KG1 (cell line): ENCODE measurements around the gene SPARCL1.
"Not testable (repeated sequence)": the region's sequence is repeated elsewhere in the genome, so short reads cannot be mapped to it uniquely, and the experiment has no call there.

Experiments used
- DNase-seq: peaks from one replicate; lab custom pipeline; 2025; lab: John Stamatoyannopoulos, UW

SPARCL1 gene

DNA sequence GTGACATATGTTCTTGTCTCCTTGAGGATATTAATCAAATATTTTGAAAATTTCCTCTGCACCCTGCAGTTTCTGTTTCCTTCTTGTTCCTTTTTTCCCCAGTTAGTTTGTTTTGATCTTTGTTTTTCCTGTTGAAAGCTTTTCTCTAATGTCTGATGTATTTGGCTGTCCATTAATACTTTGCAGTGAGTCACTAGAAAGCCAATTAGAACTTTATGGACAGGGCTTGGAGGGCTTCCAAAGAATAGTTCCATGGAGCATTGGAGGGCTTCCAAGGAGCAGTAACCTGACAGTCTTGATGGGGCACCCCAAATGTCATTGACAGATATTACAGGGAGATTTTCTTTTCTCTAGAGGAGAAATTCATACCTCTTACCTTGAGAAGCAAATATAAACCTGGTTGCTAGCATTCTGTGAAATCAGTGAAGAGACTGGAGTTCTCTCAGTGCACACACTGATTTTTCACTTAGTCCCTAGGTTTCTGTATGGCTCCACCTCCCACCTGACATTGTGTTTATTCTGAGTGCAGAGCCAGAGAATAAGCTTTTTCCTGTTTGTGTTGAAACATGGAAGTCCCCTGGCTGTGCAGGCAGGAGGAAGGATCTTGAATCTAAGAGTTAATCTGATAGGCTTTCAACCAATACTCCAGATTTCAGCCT, 26.5 kb downstream of the SPARCL1 start:
- no peak for DNase-seq

DNA sequence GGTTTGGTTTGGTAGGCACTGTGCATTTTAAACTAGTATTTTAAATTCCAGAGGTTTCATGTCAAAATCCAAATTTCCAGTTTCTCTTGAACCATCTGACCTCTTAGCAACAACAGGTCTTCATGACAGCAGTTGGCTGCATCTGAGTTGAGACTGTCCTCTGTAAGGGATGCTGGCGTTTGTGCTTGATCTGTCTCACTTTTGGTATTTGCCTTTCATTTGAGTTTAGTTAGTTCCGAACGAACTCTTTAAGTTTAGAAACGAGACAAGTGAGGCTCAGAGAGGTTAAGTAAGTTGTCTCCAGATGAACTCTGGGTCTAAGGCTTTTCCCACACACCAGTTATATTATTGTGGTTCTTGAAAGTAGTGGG, 29.1 kb downstream of the SPARCL1 start:
- DNase-seq = no peak

DNA sequence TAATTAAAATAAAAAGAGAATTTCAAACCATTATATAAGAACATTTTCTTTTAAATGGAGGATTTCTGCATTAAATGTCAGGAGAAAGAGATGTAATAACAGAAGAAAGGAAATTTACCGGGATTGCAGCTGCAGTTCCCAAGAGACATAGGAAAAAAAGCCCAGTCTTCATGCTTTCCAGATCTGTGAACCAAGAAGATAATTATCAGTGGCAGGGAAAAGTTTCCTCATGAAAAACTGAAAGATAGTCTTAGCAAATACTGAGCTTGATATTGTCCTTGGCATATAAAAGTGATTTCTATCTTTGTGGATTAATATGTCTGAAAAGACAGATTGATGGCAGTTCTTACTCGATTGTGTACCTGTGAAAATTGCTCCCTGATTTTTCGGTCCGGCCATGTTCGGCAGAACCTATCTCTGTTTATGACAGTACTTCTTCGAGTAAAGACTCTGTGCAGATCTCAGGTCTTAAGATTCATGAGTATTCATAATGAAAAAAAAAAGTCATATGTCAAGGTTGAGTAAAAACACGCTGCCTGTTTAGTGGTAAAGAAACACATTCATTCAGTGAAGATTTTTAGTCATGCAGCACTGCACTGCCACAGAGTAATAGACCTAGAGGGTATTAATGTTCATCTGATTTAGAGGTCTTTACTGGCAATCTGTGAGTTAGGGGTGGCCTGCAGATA, 29.6 kb downstream of the SPARCL1 start:
- DNase-seq = no peak

DNA sequence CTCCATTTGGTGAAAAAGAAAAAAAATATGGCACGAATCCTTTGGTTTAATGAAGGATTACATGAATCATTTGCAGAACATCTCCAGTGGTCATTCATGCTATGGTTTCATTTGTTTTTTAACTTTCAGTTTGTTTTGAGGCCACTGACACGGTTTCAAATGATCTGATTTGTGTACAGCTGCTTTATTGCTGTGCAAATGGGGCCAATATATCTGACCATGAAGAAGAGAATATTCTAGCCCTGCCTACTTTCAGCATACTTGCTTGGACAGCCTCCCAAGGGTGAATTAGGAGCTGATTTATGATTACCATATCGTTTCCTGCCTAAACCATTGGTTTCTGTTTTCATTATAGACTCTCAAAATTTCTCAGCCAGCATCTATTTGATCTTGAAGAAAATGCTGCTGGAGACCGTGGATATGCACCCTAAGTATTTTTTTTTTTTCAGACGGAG, 30.7 kb downstream of the SPARCL1 start:
- DNase-seq = no peak

DNA sequence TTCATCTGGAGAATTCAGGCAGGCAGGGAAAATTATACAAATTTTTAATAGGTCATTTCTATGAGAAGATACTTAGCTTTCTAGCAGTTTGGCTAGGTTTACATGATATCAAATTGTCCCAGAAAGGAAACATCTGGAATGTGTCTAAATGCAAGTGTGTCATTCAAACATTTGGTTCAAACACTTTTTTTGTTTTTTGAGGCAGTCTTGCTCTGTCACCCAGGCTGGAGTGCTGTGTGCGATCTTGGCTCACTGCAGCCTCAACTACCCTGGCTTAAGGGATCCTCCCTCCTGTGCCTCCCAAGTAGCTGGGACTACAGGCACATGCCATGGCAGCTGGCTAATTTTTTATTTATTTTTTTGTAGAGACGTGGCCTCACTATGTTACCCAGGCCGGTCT, 31.6 kb downstream of the SPARCL1 start:
- DNase-seq = no peak

DNA sequence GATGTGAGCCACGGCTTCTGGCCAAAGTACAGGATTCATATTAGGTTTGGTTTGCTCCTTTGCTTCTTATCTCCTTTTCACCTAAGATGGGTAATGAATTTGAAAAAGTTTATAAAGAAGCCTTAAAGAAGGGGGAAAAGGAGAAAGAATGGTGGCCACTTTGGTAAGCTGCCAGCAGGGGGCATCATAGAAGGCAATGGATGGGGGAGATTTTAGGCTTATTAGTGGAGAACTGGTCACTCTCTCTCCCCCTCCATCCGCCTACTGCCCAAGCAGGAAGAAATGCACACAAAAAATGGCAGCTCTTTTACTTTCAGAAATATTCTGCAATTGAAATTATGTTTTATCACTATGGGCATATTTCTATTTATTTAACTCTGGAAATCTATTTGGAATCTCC, 32.0 kb downstream of the SPARCL1 start:
- DNase-seq = no peak

DNA sequence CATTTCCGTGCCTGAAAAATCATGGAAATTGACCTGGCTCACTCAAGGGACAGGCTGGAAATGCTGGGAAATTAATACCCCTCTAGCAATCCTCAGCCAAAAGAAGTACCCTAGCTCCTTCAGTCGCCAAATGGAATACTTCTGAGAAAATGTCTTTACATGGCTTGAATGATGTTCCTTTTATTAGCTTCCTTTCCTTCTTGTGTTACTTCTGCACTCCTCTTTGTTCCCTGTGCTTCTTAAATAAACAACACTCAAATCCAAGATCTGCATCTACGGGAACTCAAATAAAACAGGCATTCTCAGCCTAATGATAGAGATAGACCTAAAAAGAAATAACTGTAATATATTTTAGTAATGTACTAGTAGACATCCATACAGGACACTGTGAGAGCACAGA, 36.1 kb downstream of the SPARCL1 start:
- DNase-seq = no peak

DNA sequence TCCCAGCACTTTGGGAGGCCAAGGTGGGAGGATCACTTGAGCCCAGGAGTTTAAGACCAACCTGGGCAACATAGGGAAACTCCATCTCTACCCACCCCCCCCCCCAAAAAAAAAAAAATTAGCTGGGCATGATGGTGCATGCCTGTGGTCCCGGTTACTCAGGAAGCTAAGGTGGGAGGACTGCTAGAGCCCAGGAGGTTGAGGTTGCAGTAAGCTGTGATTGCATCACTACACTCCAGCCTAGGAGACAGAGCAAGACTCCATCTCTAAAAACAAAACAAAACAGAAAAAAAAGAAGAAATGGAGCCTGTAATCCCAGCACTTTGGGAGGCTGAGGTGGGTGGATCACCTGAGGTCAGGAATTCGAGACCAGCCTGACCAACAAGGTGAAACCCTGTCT, 37.3 kb downstream of the SPARCL1 start:
- DNase-seq = not testable (repeated sequence)

DNA sequence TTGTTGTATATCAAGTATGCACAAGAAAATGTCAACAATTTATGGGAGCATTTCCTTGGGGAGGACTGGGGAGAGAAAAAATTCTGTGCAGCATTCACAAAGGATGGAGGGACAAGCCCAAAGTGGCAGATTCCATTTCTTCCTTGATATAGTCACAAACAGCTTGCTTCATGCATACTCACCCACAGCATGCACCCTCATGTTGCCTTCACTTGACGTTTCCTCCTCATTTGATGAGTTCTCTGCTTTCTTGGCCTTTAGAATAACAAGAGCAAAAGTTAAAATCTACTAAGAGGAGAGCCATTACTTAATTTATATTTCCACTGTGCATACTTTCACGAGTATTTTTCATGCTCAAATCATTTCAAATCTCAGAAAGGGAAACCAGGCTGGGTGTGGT, 37.7 kb downstream of the SPARCL1 start:
- DNase-seq = no peak

DNA sequence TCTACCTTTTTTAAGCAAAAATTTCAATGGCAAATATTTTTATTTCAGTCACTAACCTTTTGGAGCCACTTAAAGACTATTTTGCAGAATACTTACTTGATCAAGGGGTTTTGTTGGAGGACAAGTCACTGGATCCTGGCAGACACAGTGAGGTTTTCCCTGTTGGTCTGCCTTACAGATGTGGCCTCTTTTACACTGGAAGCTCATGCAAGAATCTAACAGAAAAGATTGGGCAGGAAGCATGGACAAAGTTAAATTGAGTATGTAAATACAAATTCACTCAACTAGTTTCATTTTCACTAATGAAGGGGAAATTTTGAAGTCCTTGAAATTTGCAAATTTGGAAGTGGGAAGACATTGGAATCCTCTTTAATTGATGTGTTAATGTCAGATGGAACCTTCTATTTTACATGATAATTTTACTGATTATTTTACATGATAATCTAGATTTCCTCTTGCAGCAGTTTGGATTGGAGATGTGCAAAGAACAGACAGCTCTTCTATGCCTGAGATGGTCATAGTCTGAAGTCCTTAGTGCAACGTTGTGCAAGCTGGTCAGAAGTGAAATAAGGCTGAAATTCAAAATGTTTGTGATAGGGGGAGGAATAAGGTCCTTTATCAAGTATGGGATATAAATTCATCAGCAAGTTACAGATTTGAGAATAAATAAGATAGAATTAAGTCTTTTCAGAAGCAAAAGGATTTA, 38.4 kb downstream of the SPARCL1 start:
- DNase-seq = no peak

DNA sequence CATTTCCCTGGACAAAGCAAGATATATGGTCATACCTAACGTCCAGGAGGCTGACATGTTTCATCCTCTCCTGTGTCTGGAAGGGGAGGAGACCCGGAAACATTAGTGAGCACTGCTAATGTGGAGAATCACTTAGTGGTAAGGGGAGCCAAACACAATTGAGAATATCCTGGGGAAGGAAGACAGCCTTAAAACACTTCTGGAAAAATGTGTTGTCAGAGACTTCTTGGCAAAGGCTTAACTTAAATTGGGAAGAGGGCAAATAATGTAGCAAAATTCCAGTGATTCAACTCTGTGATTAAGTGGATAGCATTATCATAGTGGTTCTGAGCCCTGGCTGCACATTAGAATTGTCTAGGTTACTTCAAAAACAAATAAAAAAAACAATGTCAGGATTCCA, 39.5 kb downstream of the SPARCL1 start:
- DNase-seq = no peak

DNA sequence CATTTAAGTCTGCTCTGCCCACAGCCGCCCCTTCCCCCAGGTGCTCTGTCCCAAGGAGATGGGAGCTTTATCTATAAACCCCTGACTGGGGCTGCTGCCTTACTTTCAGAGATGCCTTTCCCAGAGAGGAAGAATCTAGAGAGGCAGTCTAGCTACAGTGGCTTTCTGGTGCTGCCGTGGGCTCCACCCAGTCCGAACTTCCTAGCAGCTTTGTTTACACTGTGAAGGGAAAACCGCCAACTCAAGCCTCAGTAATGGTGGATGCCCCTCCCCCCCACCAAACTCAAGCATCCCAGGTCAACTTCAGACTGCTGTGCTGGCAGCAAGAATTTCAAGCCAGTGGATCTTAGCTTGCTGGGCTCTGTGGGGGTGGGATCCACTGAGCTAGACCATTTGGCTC, 40.5 kb downstream of the SPARCL1 start:
- not testable (repeated sequence) for DNase-seq

DNA sequence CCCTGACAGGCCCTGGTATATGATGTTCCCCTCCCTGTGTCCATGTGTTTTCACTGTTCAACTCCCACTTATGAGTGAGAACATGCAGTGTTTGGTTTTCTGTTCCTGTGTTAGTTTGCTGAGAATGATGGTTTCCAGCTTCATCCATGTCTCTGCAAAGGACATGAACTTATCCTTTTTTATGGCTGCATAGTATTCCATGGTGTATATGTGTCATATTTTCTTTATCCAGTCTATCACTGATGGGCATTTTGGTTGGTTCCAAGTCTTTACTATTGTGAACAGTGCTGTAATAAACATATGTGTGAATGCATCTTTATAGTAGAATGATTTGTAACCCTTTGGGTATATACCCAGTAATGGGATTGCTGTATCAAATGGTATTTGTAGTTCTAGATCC, 45.9 kb downstream of the SPARCL1 start:
- DNase-seq = not testable (repeated sequence)

DNA sequence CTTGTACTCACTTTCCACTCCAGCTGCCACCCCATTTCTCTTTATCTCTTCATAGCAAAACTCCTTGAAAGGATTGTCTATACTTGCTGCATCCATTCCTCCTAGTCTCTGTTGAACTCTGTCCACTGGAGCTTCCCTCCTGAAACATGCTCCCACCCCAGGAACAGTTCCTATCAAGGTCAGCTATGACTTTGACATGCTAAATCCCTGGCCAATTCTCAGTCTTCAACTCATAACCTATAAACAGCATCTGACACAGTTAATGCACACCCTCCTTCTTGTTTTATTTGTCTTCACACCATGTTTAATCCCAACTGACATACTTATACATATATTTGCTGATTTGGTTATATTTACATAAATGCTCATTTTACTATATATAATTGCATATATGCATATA, 47.8 kb downstream of the SPARCL1 start:
- no peak for DNase-seq

DNA sequence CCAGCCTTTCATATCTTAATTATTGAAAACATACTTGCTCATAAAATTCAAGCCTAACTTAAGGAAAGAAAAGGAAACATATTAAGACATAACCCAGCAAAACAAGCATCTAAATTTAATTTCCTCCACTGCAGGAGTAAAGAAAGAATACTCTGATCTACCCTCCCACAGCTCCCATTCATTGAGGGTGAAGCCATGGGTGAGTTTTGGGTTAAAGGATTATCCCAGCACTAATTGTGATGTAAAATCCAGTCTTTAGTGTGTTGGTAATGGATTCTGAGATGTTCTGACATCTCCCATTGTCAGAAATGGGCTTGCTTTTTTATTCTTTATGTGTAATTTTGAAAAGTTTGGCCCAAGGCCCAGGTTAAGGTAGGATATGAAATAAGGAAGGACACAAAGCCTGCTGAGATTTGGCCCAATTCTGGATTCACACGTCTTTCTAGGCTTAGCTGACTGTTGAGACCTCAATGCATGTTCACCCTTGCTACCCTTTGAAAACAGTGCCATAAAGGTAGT, 50.4 kb downstream of the SPARCL1 start:
- no peak for DNase-seq

DNA sequence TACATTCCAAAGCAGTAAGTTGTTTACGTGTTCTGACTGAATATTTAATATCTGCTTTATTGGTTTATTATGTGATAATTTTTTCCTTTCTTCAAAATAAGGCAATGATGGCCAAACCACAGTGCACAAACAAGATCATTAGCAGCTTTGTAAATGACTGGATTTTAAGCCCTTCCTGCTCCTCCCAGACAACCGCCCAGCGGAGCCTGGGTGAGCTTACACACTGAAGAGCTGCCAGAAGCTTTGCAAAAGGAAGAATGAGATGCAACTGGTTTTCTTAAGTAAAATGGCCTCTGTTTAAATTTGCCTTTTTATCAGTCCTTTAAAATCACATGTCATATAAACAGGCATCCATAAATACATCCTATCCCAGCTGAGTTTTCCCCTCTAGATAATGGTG, 52.2 kb downstream of the SPARCL1 start:
- DNase-seq = no peak

DNA sequence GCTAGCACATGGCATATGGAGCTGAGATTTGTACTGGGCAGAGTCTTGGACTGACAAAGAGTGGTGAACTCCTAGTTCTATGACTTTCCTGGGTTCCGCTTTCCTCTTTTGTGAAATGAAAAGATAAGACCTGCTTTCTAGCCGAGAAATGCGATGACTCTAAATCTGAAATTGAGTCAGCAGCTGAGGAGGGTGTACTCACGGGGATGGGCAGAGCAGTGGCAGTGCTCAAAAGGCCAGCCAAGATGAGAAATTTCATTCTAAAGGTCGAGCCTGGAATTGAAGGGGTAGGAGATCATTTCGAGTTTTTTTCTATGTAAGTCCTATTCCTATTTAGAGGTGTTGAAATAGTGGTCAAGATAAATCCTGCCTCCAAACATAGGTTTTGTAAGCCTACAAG, 59.8 kb downstream of the SPARCL1 start:
- no peak for DNase-seq

DNA sequence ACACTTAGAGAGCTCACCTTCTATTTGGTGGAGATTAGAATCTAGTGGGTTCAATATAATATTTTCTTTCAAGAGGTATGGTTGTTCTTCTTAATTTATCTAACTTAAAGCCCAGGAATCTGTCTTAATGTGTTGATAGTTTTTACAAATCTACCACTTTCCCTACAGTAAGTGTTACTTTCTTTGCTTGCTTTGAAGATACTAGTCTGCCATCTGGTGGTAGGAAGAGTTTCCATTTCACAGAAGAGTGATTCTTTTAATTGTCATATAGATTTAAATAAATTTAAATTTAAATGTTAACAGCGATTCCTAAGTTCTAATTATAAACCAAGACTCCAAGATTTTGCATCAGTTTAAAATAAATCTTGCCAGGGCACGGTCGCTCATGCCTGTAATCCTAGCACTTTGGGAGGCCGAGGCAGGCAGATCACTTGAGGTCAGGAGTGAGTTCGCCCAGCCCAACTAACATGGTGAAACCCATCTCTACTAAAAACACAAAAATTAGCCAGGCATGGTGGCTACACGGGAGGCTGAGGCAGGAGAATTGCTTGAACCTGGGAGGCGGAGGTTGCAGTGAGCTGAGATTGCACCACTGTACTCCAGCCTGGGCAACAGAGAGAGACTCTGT, 63.3 kb downstream of the SPARCL1 start:
- no peak for DNase-seq

DNA sequence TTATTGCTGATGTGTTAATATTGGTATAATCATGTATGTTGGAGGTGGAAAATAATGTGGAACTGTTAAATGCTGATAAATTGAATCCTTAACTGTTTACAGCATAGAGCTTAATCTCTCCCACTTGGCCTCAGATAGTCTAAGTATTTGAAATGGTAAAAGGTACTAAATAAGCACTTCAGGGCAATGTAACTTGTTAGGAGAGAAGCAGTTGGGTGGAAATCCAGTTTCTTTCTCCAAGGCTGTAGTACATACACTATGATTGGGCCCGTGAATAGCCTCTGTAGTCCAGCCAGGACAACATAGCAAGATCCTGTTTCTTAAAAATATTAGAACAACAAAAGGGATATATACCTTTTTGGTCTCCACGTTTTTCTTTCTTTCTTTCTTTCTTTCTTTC, 67.1 kb downstream of the SPARCL1 start:
- DNase-seq = no peak

DNA sequence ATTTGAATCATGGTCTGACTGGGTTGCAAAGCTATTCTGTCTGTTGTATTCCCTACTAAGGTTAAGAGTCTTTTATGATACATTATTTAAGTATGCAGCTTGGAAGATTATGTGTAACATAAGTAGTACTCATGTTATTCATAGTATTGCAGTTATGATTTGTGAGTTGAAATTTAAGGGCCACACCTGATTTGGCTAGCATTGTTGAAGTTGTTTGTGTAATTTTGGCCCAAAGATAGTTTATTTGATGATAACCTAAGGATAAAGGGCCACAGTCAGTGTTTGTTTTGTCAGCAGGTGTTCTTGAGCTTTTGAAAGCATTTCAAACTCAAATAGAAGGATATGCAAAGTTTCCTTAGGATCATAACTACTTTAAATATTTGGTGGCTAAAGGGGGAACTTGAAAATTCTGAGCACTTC, 67.9 kb downstream of the SPARCL1 start:
- DNase-seq = no peak

DNA sequence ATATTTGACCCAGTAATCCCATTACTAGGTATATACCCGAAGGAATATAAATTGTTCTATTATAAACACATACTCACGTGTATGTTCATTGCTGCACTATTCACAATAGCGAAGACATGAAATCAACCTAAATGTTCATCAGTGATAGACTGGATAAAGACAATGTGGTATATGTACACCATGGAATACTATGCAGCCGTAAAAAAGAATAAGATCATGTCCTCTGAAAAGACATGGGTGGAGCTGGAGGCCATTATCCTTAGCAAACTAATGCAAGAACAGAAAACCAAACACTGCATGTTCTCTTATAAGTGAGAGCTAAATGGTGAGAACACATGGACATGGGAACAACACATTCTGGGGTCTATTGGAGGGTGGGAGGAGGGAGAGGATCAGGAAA, 70.3 kb downstream of the SPARCL1 start:
- no peak for DNase-seq

DNA sequence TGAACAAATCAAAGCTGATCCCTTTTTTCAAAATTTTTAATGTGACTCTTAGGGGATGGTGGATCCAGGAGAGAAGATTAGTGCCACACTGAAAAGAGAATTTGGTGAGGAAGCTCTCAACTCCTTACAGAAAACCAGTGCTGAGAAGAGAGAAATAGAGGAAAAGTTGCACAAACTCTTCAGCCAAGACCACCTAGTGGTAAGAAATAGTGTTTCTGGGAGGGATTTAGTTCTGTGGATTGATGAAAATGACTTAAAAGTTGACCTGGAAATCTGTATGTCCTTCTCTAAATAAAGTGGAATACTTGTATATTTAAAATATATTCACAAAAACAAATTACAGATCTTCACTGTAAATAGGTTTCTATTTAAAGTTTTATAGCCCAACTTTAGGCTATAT, 77.6 kb downstream of the SPARCL1 start:
- no peak for DNase-seq

DNA sequence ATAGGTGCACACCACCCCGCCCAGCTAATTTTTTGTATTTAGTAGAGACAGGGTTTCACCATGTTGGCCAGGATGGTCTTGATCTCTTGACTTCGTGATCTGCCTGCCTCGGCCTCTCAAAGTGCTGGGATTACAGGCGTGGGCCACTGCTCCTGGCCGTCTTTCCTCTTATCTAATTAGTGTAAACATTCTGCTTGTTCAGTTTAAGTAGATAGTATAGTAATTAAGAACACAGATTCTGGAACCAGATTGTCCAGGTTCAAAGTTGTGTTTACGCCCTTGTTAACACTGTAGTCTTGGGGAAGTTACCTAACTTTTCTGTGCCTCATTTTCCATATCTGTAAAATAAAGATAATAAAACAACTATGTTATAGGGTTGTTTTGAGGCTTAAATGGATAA, 82.8 kb downstream of the SPARCL1 start:
- not testable (repeated sequence) for DNase-seq
